Measurements from ENCODE around the gene CCDC69. TPM values are rescaled to one million over a fixed set of nuclear protein-coding genes. Genes with fewer than 3 reads are reported as not detected.

CCDC69 gene
- total RNA-seq, 1 experiment from 2014 or later = 0.39 TPM

DNA sequence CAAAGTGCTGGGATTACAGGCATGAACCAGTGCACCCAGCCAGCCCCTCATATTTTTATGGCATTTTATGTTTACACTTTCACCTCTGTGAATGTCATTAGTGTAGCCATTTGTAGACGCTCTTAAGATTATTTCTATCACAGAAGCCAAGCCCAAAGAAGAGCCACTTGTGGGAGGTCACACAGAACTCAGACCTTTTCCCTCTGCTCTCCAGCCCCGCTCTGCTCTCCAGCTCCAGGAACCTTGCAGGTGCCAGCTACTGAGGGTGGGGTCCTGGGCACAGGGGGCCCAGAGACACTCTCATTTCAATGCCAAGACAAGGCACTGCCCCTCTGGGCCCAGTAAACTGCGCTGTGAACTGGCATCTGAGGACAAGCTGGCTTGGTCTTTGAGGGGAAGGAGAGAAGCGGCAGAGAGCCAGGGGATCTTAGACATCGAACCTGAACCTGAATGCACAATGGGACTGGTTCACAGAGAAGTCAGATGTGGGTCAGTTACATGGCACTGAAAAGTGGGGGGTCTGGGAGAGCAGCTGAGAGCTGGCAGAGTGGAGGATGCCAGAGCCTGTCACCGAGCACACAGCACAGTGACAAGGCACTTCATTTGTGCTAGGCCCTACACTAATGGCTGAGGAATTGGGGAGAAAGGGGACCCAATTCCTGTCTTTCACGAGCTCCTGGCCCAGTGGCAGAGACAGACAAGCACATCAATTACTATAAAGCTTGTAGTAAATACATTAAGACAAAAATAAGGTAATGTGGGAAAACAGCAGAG lies 83.0 kb downstream of the CCDC69 start:
- peaks cover 97% of the 10 kb centered on the region for H3K36me3 ChIP-seq
- H3K4me3 ChIP-seq = no peak overlapping the region

DNA sequence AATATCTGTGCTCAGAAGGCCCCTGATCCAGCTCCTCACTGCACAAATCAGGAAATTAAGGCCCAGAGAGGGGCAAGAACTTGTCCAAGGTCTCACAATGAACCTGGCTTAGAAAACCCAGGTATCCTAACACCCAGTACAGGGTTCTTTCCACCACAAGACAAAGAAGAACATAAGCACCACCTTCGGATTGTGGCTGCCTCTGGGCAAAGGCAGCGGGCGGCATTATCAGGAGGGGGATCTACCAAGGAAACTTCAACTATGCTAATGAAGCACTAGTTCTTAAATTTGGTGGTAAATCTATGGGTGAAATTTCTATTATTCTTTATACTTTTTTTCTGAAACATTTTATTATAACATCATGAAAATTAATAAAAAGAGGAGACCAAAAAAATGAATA lies 84.2 kb downstream of the CCDC69 start:
- H3K9me3 ChIP-seq (replicated peaks) = no peaks in the 10 kb centered on the region

More for the DNA sequence above, 83.0 kb downstream of the CCDC69 start:
- Histone ChIP-seq H3K27me3 (replicated peaks) (no peaks in the 10 kb centered on the region), H3K27ac (no peak overlapping the region), H3K4me1 (replicated peaks) (no peaks in the 10 kb centered on the region), H3K9me3 (replicated peaks) (no peaks in the 10 kb centered on the region)
- DNase-seq (ENCODE audit: low read depth in 1 of 2, low spot score in 2 of 2) = no peak

DNA sequence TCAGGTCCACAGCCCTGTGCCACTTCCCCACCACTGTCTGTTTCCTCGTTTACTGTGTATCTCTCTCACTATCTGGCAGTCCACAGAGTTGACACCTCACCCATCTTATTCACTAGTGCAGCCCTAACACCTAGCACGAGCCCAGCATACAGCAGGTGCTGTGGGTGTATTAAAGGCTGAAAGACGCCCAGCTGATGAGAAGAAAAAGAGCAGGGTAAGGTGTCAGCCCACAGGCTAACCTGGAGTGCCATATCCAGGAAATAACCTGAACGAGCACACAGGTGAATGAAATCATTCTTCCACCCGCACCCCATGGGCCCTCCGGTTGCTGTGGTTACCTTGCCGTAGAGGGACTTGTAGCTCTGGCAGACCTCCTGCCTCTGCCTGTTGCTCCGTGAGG lies 84.9 kb downstream of the CCDC69 start:
- no peak for DNase-seq (ENCODE audit: low read depth in 1 of 2, low spot score in 2 of 2)
- H3K27ac ChIP-seq = no peak overlapping the region
- H3K4me1 ChIP-seq (replicated peaks) = no peaks in the 10 kb centered on the region
- peaks cover 97% of the 10 kb centered on the region for H3K36me3 ChIP-seq
- no peaks in the 10 kb centered on the region for H3K27me3 ChIP-seq (replicated peaks)
- H3K4me3 ChIP-seq = no peak overlapping the region
- H3K9me3 ChIP-seq (replicated peaks) = no peaks in the 10 kb centered on the region

More for the DNA sequence above, 84.2 kb downstream of the CCDC69 start:
- H3K4me3 ChIP-seq = no peak overlapping the region
- H3K36me3 ChIP-seq = peaks cover 97% of the 10 kb centered on the region
- H3K27me3 ChIP-seq (replicated peaks) = no peaks in the 10 kb centered on the region
- H3K4me1 ChIP-seq (replicated peaks) = no peaks in the 10 kb centered on the region
- no peak for DNase-seq (ENCODE audit: low read depth in 1 of 2, low spot score in 2 of 2)
- H3K27ac ChIP-seq = no peak overlapping the region

DNA sequence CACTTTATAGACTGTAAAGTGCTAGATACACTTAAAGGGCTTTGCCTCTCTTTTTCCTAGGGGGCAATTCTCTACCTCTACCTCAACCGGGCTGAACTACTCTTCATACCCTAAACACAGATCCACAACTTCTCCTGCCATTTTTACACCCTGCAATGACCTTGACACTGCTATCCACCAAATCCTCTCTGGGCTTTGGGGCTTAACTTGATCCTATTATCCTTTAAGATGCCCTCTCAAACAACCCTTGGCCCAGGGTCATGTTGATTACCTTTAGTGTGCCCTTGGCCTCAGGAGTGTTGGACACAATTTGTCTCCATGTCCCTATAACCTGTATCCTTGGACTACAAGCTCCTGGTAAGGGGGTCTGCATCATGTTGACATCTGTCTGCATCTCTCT lies 85.8 kb downstream of the CCDC69 start:
- Histone ChIP-seq H3K27me3 (replicated peaks) (no peaks in the 10 kb centered on the region), H3K9me3 (replicated peaks) (no peaks in the 10 kb centered on the region), H3K4me3 (no peak overlapping the region), H3K4me1 (replicated peaks) (no peaks in the 10 kb centered on the region), H3K27ac (no peak overlapping the region), H3K36me3 (peaks cover 97% of the 10 kb centered on the region)
- DNase-seq (ENCODE audit: low read depth in 1 of 2, low spot score in 2 of 2) = no peak

DNA sequence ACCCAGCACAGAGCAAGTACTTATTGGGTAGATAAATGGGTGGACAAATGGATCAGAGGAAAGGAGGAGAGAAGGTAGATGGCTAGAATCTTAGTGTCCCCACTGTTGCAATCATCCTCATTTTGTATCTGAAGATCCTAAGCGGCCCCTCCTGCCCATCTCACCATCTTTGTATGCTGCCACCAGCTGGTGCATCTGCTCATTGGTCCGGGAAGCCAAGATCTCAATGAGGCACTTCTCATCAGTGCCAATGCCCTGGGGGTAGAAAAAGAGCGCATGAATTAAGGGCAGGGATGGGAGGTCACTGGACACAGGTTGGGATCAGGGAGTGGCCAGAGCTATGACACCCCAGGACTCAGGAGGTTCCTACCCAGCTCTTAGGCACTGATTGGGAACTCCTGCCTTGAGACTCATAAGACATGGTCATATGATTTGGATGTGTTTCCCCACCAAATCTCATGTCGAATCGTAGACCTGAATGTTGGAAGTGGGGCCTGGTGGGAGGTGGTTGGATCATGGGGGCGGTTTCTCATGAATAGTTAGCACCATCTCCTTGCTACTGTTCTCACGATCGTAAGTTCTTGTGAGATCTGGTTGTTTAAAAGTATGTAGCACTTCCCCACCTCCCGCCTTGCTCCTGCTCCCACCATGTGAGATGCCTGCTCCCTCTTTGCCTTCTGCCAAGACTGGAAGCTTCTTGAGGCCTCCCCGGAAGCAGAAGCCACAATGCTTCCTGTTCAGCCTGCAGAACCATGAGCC lies 86.6 kb downstream of the CCDC69 start:
- H3K4me1 ChIP-seq (replicated peaks) = no peaks in the 10 kb centered on the region
- H3K9me3 ChIP-seq (replicated peaks) = no peaks in the 10 kb centered on the region
- DNase-seq (ENCODE audit: low read depth in 1 of 2, low spot score in 2 of 2) = no peak
- no peaks in the 10 kb centered on the region for H3K27me3 ChIP-seq (replicated peaks)
- H3K36me3 ChIP-seq = peaks cover 97% of the 10 kb centered on the region
- H3K4me3 ChIP-seq = no peak overlapping the region
- H3K27ac ChIP-seq = no peak overlapping the region

DNA sequence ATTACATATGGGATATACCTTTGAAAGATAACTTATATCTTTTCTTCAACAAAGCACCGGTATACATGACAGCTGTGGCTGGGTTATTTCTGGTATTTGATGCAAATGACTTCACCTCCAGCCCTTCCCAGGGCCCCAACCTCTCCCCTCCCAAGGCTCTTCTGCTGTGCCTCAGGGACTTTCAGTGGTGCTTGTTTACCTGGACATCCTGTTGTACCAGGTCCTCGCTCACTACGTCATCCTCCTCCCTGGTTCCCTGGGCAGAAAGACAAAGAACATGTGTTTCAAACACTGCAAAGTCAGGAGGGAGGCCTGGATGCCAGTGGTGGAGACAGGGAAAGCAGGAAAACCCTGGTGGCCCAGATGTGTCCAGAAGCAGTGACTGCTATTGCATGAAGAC lies 89.7 kb downstream of the CCDC69 start:
- peaks cover 100% of the 10 kb centered on the region for H3K36me3 ChIP-seq
- no peak for DNase-seq (ENCODE audit: low read depth in 1 of 2, low spot score in 2 of 2)
- H3K27ac ChIP-seq = no peak overlapping the region
- no peaks in the 10 kb centered on the region for H3K9me3 ChIP-seq (replicated peaks)
- H3K27me3 ChIP-seq (replicated peaks) = no peaks in the 10 kb centered on the region
- H3K4me1 ChIP-seq (replicated peaks) = no peaks in the 10 kb centered on the region
- H3K4me3 ChIP-seq = no peak overlapping the region

DNA sequence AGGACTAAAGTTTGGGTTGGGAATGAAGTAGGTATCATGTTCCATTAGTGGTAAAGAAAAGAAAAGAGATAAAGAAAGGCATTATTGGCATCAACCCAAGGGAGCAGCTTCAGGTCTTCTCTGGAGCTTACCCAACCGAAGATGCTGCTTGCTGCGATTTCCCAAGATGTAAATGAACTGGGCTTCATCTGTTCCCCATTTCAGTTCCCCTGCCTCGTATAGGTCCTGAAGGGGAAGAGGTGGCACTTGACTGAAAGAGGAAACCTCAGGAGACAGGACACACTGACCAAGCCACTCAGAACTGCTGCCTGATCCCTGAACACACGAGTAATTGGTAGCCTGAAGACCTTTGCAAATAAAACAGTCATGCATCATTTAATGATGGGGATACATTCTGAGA lies 90.9 kb downstream of the CCDC69 start:
- peaks cover 100% of the 10 kb centered on the region for H3K36me3 ChIP-seq
- no peaks in the 10 kb centered on the region for H3K27me3 ChIP-seq (replicated peaks)
- no peak overlapping the region for H3K27ac ChIP-seq
- no peak overlapping the region for H3K4me3 ChIP-seq
- no peak for DNase-seq (ENCODE audit: low read depth in 1 of 2, low spot score in 2 of 2)
- no peaks in the 10 kb centered on the region for H3K4me1 ChIP-seq (replicated peaks)
- H3K9me3 ChIP-seq (replicated peaks) = no peaks in the 10 kb centered on the region

Other genes starting within 250 kb of the CCDC69 start
- gene GPX3, start 203.5 kb downstream of the CCDC69 start, total RNA-seq (2014; rRNA removed; shearing (Covaris generic)) = 10.5 and 12.2 TPM in 2 replicates
- 263 and 296 TPM in 2 replicates for gene TNIP1, start 143.1 kb downstream of the CCDC69 start, total RNA-seq (2014; rRNA removed; shearing (Covaris generic))
- gene ANXA6, start 66.3 kb downstream of the CCDC69 start, total RNA-seq (2014; rRNA removed; shearing (Covaris generic)) = 463 and 616 TPM in 2 replicates
- 16.7 and 27.4 TPM in 2 replicates for gene GM2A, start 29.1 kb upstream of the CCDC69 start, total RNA-seq (2014; rRNA removed; shearing (Covaris generic))
- not detected in 2 replicates for gene SLC36A3, start 79.7 kb upstream of the CCDC69 start, total RNA-seq (2014; rRNA removed; shearing (Covaris generic))
- not detected in 2 replicates for gene SLC36A2, start 123.5 kb upstream of the CCDC69 start, total RNA-seq (2014; rRNA removed; shearing (Covaris generic))
- 20.3 and 20.8 TPM in 2 replicates for gene SLC36A1, start 223.5 kb upstream of the CCDC69 start, total RNA-seq (2014; rRNA removed; shearing (Covaris generic))

Data from SJSA1 (cell line).